ENCODE measurements around the gene MYLK. TPM values are rescaled to one million over a fixed set of nuclear protein-coding genes. Genes with fewer than 3 reads are reported as not detected.
"Not testable (repeated sequence)": the region's sequence is repeated elsewhere in the genome, so short reads cannot be mapped to it uniquely, and the experiment has no call there.

Gene MYLK
- polyA plus RNA-seq, 4 donors, result 129 to 170 (median 136) TPM

- no peak for DNase-seq (ENCODE audit: low read depth in 4 of 4, low spot score in 3 of 4)
Measured at GRCh38 chr3:123728991-123729390, 155.1 kb downstream of the MYLK start.

DNA sequence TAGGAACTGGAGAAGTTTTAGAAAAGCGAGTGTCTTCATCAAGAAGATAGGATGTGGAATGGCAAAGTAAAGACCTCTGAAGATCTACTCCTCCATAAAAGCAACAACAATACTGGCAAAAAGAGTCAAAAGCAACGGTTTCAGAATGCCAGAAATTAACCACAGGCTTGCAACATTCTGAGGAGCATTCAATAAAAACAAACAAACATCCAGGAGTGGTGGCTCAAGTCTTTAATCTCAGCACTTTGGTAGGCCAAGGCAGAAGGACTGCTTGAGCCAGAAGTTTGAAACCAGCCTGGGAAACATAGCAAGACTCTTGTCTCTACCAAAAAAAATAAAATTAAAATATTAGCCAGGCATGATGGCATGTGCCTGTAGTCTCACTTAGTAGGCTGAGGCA lies 156.1 kb downstream of the MYLK start:
- no peak for DNase-seq (ENCODE audit: low read depth in 4 of 4, low spot score in 3 of 4)

DNA sequence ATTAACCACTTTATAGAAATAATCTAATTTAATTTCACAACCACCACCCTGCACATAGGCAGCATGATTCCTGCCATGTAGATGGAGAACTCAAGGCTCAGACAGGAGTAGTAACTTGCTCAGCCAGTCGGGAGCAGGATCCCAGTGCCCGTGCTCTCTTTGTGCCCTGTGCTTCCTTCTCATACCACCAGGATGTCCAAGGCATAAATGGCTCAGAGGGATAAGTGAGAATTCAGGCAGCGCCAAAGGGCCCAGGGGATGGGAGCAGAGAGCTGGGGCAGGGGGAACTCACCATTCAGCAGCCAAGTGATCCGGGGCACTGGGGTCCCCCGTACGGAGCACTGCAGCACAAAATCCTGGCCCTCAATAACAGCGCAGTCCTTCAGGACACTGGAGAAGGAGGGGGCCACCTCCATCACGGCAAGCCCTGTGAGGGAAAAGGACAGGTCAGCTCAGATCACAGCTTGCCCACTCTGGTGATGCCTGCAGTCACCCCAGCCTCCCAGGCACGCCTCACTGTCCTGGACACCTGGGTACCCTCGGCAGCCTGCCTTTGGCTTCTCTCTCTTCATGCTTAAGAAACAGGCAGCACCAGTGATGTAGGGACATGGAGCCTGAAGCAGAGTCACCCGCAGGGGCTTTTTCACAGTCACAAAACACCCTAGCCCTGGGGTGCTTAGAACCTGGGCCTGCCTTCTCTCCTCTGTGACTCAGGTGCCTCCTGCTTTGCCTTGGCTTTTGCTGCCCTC lies 158.3 kb downstream of the MYLK start:
- DNase-seq (ENCODE audit: low read depth in 4 of 4, low spot score in 3 of 4), result no peak

DNA sequence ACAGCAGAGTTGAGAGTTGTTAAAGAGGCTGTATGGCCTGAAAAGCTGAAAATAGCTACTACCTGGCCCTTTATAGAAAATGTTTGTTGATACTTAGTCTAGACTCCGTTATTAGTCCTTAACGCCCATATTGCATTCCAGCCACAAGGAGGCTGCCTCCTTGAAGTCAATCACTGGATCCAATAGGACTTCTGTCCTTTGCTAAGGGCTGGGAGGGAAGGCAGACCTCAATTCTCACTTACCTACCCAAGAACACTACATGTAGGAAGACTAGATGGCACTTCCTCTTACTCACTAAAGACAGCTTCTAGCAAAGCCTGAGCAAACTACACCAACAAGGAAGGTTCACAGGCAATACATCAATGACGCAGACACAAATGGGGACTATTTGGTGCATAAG lies 159.8 kb downstream of the MYLK start:
- no peak for DNase-seq (ENCODE audit: low read depth in 4 of 4, low spot score in 3 of 4)

- peak; percentile 52 to 77 (median 68) for DNase-seq (ENCODE audit: low read depth in 4 of 4, low spot score in 3 of 4)
Measured at GRCh38 chr3:123723522-123724168, 160.5 kb downstream of the MYLK start.

DNA sequence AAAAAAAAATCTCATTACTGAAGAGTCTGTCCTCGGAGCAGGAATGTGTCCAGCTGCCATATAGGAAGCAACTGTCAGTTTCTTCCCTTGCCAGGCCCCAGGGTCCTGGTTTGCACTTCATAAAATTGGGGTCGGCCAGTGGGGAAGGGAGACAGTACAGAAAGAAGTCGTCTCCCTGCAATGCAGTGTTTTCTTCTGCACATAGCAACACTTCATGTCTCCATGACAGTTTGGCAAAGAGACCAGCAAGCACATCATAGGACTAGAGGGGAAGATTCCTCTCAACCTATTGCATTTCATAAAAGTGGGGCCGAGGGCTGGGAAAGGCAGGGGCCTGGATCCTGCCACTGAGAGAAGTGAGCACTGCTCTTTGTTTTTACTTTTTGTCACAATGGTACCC lies 161.1 kb downstream of the MYLK start:
- DNase-seq (ENCODE audit: low read depth in 4 of 4, low spot score in 3 of 4), result no peak

DNA sequence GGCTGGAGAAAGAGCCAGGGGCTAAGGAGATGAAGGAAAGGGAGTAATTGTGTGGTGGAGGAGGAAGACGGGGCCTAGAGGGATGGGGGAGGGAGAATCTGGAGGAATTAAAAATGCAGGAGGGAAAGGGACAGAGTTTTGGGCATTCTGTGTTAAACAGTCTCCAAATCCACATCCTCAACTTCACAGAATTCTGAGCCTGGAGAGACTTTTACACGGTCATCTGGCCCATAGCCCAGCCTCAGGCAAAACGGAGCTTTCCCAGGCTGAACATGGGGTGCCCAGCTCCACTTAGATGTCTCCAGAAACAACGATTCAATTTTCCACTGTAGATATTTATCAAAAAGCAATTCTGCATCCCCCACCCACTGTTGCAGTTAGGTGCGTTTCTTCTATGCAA lies 161.7 kb downstream of the MYLK start:
- no peak for DNase-seq (ENCODE audit: low read depth in 4 of 4, low spot score in 3 of 4)

GRCh38 chr3:123722021-123722420 lies 162.1 kb downstream of the MYLK start:
- DNase-seq (ENCODE audit: low read depth in 4 of 4, low spot score in 3 of 4), result no peak

DNA sequence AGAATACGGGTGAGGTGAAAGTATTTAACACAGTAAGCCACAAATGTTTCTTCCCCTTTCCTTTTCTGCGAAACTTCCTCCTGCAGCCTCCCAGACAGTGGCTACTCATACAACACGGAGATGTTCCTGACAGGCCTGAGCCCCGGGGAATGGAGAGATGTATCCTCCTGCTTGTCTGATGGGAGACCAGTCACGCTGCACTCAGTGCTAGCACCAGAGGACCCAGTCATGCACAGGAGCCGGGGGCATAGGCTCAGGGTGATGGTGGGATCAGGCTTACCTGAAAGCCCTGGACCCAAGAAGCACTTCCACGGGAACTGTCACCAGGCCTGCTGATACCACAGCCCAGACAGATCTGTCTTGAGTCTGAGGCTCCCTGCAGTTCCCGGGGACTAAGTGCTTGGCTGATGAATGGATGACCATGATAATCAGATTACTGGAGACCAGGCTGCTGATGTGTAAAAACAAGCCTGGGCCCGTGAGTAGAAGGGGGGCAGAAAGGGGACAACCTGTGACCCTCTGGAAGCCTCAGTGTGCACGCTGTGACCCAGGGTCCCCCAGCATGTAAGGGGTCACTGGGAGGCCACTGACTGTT lies 162.9 kb downstream of the MYLK start:
- DNase-seq (ENCODE audit: low read depth in 4 of 4, low spot score in 3 of 4), result not testable (repeated sequence)

DNA sequence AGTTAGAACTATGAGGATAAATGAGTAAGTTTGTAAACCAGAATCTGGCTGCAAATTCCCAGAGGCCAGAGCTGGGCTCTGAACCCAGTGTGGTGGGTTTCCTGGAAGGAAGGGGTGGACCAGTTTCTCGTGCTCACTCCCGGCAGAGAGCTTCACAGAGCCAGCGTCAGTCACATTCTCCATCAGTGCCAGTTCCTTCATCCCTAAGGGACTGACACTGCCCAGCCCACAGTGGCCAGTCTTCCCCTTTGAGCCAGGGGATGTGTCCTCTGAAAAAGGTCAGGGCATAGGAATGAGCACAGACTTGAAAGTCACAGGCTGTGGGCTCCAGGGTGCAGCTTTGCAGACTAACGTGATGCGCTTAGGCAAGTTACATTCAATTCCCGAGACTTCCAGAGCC lies 163.5 kb downstream of the MYLK start:
- DNase-seq (ENCODE audit: low read depth in 4 of 4, low spot score in 3 of 4), result no peak

DNA sequence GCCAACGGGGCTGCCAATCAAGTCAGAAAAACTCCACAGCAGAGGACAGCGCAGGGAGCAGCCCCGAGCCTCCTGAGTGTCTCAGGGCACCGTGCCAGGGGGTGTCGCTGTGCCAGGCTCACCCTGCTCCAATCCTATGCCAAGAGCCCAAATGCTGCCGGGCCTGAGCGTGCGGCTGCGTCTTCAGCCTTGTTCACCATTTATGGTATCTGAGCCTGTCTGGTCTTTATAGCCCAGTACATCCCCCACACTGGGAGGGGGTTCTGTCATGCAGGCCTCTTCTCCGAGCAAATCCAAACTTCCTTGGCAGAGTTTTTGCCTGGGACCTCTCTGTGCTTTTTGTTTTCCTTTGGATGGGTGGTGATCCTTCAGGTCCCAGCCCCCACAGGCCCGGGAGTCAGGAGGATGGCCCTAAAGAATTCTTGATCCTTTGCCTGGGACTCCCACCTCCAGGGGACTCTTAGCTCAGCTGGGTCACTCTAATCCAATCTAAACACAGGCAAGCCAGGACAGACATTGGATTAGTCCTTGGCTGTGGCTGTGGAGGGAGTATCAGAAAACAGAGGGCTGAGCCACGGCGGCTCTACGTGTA lies 164.2 kb downstream of the MYLK start:
- no peak for DNase-seq (ENCODE audit: low read depth in 4 of 4, low spot score in 3 of 4)

- DNase-seq (ENCODE audit: low read depth in 4 of 4, low spot score in 3 of 4), result not testable (repeated sequence)
Measured at GRCh38 chr3:123719061-123719756, 164.9 kb downstream of the MYLK start.

- DNase-seq (ENCODE audit: low read depth in 4 of 4, low spot score in 3 of 4), result no peak
Measured at GRCh38 chr3:123718108-123718507, 166.0 kb downstream of the MYLK start.

- DNase-seq (ENCODE audit: low read depth in 4 of 4, low spot score in 3 of 4), result not testable (repeated sequence)
Measured at GRCh38 chr3:123717451-123717850, 166.7 kb downstream of the MYLK start.

GRCh38 chr3:123716411-123716810 lies 167.7 kb downstream of the MYLK start:
- DNase-seq (ENCODE audit: low read depth in 4 of 4, low spot score in 3 of 4), result no peak

DNA sequence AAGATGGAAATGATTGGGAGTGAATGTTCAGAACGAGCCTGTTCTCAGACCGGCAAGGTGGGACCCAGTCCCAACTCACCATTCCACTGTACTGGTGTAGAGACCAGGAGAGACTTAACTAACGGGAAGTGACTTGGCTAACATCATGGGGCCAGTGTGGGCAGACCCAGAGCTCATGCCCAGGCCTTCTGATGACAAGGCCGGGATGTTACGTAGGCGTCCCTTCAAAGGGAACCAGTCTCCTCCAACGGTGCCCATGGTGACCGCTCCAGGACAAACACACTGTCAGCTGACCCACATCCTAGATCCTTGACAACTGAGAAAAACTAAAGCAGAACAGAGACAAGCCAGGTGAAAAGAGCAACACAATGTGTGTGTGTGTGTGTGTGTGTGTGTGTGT lies 170.9 kb downstream of the MYLK start:
- DNase-seq (ENCODE audit: low read depth in 4 of 4, low spot score in 3 of 4), result no peak

DNA sequence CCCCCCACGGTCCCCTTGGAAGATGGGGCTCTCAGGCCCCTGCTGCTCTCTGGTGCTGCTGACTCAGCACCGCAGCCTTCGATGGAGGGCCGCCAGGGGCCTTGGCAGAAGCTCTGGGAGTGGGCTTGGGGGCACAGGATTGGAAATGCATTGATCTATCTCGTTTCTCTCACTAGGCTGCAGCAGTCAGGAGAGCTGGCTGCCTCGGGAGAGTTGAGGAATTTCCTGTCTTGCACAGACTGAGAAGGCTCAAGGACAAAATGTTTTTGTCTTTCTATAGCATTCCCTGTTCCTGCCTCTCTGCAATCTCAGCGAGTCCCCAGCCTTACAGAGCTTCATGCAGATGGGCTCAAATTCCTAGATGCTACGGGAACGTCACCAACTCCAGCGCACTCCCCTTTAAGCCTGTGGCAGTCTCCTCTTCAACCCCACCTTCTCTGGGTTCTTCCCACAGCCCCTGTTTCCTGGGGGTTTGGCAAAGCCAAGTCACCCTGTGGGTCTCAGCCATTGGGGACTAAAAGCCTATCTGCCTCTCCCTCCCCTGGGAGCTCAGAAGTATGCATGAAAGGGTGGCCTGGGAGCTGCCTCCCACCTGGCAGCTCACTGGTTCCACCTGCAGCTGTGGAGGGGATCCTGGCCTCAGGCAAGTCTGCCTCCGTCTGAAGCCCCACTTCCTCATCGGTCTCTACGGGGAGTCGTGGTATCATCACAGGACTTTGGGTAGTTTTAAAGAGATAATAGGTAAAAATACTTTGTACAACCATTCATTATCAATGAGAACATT lies 171.9 kb downstream of the MYLK start:
- no peak for DNase-seq (ENCODE audit: low read depth in 4 of 4, low spot score in 3 of 4)

- DNase-seq (ENCODE audit: low read depth in 4 of 4, low spot score in 3 of 4), result no peak
Measured at GRCh38 chr3:123711356-123711755, 172.8 kb downstream of the MYLK start.

- no peak for DNase-seq (ENCODE audit: low read depth in 4 of 4, low spot score in 3 of 4)
Measured at GRCh38 chr3:123708531-123708930, 175.6 kb downstream of the MYLK start.

DNA sequence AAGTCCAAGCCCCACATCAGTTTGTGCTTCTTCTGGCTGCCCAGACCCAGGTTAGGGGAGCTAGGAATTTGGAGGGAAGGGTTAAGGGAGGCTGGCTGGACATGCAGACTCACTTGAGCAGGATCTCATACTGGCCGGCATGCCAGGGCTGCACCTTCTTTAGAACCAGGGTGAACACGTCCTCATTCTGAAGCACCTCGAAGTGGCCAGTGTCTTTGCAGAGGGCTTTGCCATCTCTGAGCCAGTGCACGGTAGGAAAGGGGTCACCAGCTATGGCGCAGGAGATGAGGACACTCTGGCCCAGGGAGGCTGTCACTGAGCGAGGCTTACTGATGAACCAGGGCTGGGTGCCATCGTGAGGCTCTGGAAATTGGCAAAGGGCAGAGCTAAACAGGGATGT lies 176.5 kb downstream of the MYLK start:
- DNase-seq (ENCODE audit: low read depth in 4 of 4, low spot score in 3 of 4), result not testable (repeated sequence)

Measured in left renal pelvis (tissue), 4 donors.